GM18870 (cell line): Measurements from ENCODE around the gene AGT.
"Not testable (repeated sequence)": the region's sequence is repeated elsewhere in the genome, so short reads cannot be mapped to it uniquely, and the experiment has no call there.

Experiments used
- ATAC-seq: cut with Tn5 transposase; IDR thresholded peaks from one replicate; pipeline ENCODE4 v1.9.1; 2021; ENCODE audit warnings: moderate library complexity; ENCODE audit not compliant: unreplicated experiment

The AGT gene

DNA sequence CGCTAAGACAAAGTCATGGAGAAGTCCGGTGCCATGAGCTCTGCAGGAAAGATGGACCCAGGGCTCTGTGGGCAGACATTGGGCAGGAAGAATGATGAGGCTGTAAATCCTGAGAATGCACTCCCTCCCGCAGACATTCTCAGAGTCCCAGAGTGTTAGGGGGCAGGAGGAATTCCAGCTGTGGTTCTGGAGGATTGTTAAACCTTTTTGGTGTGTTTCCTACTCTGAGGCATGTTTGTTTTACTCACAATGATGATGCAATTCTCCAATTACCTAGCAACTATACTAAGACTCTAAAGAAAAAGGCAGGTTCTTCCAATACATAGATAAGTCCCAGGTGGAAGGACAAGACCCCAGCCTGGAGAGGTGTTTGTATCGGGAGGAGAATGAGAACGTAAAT lies 30.5 kb upstream of the AGT start:
- no peak for ATAC-seq

DNA sequence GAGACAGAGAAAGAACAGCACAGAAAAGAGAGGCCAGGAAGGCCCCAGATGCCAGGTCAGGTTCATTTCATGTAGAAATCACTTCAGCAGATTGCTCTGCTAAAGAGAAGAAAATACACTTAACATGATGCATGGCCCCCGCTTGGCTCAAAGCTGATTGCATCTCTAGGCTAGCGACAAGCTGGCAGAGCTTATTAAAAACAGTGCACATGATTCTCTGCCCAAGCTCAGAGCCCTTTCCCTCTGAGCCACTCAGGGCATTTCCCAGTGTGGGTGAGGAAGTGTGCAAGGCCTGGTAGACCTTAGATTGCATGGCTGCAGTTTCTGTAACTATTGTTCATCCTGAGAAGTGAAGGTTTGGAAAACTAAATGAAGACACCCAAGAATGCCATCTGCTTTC lies 30.0 kb upstream of the AGT start:
- ATAC-seq = no peak

DNA sequence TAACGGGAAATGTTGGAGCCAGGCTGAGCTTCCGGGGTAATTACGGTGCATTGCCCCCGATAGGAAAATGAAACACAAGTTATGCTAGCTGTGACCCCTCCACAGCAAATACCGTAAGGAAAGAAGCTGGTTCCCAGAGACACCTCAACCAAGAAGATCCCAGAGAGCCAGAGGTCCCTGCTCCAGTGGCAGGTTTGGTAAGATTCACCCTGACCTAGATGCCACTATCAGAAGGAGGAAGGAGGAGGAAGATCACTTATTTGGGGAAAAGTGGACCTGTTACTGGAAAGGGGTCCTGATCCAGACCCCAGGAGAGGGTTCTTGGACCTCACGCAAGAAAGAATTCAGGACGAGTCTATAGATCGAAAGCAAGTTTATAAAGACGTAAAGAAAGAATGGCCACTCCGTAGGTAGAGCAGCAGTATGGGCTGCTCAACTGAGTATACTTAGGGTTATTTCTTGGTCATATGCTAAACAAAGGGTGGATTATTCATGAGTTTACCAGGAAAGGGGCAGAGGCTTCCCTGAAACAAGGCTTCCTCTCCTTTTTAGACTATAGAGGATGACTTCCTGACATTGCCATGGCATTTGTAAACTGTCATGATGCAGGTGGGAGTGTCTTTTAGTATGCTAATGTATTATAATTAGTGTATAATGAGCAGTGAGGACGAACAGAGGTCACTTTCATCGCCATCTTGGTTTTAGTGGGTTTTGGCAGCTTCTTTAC lies 25.8 kb upstream of the AGT start:
- no peak for ATAC-seq

DNA sequence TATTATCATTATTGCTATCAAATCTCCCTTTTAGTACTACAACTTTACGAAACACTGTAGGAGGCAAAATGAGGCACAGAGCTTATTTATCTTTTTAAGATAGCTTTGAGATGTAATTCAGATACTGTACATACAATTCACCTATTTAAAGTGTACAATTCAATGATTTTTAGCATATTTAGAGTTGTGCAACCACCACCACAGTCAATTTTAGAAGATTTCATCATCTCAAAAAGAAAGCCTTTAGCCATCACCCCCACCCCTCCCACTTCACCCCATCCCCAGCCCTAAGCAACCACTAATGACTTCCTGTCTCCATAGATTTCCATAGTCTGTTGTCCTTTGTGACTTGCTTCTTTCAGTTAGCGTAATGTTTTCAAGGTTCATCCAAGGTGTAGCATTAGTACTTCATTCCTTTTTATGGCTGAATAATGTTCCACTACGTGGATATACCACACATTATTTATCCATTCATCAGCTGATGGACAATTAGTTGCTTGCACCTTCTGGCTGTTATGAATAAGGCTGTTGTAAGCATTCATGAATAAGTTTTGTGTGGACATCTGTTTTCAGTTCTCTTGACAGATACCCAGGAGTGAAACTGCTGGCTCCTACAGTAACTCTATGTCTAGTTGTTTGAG lies 23.8 kb upstream of the AGT start:
- ATAC-seq = no peak

DNA sequence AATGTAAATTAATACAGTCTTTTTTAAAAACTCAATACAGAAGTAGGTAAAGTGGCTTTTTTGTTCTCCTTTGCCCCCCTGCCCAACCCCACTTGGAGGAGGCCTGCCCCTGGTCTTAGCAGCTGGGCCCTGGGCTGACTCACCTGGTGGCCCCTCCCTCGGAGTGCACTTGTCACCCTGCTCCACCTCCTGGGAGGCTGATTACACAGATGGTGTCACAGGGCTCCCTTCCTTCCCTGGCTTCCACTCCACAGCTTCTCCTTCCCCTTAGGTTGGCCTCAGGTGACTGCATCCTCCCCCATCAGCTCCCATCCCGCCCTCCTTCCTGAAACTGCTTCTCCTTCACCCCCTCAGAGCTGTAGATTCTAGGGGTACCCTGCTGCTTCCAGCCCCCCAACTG lies 21.5 kb upstream of the AGT start:
- no peak for ATAC-seq

DNA sequence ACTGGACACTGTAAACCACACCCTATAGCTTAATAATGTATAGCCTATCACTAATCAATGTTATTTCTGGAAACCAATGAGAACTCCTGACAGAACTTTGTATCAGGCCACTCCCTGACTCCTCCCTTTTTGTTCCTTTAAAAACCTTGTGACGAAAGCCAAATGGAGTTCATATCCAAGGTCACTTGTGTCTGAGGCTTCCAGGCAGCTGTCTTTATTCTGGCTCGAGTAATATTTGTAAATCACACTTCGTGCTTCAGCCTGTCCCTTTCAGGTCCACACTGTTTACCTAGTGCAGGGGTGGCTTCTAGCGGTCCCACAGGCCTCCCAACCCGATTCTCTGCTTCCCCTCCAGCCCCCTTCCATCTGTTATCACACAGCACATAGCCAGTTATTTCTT lies 17.1 kb upstream of the AGT start:
- no peak for ATAC-seq

DNA sequence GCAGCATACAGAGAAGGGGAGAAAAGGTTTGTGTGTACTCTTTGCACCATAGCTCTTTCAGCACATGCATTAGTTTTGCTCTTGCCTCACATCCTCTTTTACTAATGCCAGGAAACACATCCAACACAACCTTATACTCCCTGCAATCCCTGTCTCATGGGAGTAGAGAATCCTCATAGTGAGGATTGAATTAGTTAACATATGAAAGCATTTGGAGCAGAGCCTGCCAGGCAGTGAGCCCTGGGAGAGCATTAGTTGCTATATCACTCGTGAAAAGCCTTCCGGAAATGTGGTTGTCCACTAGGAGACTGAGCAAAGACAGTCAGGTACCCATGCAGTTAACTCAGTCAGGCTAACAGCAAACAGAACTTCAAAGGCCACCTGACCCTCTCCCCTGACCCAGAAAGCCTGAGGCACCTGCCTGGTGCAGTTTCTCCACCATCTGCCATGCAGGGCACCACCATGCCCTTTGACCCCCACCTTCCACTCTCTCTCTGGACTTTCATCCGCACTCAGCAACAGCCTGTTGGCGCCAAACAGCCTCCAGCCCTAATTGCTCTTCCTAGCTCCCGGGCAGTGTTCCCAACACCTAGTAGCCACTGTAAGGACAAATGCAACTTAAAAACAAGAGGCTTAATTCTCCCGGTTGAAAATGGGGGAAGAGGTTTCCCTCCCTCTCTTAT lies 14.9 kb upstream of the AGT start:
- ATAC-seq = no peak

DNA sequence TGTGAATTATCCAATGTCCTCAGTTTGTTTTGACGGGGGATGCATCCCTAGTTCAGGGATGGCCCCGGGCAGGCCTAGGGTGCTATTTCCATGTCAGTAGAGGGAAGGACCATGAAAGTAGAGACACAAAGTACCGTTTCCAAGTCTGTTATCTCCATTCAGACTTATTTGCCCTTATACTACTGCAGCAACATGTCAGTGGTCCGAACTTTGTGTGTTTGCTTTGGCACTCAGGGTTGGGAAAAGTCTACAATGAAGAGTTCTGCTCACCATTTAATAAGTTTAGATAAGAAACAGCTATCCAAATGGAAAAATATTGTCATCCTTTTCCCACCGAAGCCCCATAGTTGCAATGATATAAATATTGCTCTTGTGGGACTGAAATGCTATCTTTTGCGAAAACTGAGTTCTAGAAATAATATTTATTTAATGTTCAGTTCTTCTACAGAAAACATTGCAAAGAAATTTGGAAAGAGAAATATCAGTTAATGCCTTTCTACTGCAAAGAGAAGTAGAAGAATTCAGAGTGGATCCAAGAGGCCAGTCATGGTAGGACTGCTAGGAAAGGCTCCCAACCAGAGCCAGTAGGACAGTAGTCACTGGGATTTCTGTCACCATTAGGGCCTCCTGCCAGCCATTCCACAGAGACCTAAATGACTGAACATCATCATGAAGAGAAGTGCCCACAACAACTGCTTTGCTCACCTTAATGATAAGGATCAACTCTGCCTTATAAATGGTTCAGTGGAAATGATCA lies 11.5 kb upstream of the AGT start:
- ATAC-seq = no peak

DNA sequence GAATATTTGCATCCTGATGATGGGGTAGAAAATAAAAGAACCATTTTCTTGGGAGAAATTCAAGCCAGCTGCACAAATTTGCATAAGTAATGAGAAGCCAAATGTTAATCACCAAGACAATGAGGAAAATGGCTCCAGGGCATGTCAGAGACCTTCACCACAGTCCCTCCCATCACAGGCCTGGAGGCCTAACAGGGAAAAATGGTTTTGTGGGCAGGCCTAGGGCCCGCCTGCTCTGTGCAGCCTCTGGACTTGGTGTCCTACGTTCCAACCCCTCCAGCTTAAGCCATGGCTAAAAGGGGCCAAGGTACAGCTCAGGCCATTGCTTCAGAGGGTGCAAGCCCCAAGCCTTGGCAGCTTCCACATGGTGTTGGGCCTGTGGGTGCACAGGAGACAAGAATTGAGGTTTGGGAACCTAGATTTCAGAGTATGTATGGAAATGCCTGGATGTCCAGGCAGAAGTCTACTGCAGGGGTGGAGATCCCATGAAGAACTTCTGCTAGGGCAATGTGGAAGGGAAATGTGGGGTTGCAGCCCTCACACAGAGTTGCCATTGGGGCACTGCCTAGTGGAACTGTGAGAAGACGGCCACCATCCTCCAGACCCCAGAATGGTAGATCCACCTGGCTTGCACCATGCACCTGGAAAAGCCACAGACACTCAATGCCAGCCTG lies 8.1 kb upstream of the AGT start:
- not testable (repeated sequence) for ATAC-seq

DNA sequence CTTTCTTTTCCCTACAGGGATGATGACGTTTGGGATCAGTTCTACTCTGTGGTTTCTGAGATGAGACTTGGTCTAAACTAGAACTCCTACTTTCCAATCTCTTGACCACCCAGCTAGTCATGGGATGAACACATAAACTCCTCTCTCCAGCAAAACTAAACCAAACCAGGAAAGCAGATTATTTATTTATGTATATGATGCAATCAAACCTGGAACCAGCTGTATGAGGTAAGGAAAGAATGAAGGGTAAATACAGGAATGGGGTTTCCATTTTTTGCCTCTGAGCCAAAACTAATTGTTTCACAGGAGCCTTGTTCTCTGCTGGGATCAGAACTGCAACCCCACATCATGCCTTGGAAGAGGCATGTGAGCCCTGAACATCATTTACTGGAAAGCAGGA lies 3.3 kb upstream of the AGT start:
- ATAC-seq = no peak

DNA sequence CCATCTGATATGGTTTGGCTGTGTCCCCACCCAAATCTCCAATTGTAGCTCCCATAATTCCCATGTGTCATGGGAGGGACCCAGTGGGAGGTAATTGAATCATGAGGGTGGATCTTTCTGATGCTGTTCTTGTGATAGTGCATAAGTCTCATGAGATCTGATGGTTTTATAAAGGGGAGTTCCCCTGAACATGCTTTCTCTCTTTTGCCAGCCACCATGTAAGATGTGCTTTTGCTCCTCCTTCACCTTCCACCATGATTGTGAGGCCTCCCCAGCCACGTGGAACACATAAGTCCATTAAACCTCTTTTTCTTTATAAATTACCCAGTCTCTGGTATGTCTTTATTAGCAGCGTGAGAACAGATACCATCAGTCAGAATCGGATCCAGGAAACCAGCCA lies 2.5 kb upstream of the AGT start:
- not testable (repeated sequence) for ATAC-seq

DNA sequence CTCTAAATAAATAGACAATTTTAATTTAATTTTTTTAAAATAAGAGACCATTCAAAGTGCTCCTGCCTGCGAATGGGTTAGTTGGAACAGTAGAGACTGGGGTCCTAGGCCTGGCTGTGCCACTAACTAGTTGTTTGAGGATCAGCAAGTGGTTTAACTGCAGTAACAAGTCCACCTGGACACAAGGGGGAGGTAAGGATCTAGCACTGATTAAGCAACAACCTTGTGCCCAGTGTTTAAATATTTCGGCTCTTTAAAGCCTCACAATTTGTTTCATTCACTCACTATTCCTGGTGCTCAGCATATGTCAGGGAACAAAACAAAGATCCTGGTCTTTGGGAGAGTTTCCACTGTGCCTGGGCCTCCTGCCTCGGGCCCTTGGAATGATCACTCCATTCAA lies 1.6 kb upstream of the AGT start:
- ATAC-seq = no peak

DNA sequence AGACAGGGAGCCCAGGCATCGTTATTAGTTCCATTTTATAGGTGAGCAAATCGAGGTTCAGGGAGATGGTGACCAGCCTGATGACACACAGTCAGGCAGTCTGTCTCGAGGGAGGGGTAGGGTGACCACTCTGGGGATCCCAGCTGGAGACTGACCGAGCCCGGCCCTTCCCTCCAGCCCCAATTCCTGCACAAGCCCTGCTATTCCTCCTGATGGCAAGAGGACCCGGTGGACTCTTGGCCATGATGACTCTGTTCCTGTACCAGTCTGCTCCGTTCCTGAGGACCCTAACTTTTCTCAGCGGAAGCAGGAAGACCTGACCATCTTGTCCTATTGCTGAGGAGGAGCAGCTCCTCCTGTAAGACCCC lies 391 bp downstream of the AGT start:
- no peak for ATAC-seq

DNA sequence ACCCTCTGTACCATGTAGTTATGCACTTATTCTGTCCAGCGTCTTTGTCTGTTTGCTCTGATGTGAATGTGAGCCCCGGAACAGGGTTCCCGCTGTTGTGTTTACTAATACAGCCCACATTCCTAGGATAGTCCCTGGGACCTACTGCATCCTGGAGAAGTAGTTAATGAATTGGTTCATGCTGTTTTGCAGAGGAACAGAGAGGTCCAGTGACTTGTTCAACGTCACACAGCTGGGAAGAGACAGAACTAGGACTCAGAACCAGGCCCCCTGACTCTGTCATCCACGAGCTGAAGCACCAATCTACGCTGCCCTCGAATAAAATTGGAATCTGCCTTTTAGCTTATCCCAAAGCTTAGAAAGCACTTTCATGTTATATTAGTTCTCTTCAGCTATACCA lies 784 bp downstream of the AGT start:
- ATAC-seq = no peak

DNA sequence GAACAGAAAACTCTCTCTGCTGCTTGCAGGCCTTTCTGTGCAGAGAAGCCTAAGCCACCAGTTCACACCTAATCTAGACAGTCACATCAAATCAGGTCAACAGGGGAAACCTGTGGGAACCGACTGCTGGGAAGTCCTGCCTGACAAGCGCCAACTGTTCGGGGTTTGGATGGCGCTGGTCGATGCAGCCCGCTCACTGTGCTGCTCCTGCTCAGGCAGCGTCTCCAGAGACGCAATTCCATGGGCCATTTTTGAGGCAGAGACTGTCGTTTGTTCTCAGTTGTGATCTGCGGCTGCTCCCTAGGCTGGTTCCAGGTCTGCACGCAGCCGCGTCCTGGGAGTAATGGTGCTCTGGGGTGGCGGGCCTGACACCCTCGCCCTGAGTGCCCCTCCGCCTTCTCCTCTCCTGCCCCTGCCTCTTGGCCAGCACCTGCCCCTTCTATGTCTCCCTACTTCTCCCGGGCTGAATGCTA lies 1.4 kb downstream of the AGT start:
- ATAC-seq = no peak

DNA sequence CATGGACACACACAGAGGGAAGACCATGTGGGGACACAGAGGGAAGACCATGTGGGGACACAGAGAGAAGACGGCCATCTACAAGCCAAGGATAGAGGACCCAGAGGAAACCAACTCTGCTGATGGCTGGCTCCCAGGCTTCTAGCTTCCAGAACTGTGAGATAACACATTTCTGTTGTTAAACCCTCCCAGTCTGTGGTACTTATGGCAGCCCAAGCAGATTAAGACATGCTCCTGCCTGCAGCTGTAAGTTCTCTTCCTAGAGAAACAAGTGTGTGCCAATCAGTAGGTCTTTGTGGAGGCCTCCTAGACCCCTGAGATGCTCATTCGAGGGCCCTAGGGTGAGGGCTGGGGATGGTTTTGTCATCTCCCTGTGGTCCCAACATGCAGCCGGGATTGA lies 2.7 kb downstream of the AGT start:
- ATAC-seq = no peak

DNA sequence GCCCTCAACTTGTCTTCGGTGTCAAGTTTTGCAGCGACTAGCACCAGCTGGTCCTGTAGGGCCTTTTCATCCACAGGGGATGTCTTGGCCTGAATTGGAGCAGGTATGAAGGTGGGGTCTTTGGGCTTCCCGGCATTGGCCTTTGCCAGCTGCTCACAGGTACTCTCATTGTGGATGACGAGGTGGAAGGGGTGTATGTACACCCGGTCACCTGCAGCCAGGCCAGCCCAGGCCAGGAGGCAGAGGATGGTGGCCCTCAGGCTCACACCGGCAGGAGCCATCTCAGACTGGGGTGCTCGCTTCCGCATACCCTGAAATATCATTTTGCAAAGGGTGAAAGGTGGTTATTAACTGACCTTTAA lies 3.4 kb downstream of the AGT start:
- no peak for ATAC-seq

DNA sequence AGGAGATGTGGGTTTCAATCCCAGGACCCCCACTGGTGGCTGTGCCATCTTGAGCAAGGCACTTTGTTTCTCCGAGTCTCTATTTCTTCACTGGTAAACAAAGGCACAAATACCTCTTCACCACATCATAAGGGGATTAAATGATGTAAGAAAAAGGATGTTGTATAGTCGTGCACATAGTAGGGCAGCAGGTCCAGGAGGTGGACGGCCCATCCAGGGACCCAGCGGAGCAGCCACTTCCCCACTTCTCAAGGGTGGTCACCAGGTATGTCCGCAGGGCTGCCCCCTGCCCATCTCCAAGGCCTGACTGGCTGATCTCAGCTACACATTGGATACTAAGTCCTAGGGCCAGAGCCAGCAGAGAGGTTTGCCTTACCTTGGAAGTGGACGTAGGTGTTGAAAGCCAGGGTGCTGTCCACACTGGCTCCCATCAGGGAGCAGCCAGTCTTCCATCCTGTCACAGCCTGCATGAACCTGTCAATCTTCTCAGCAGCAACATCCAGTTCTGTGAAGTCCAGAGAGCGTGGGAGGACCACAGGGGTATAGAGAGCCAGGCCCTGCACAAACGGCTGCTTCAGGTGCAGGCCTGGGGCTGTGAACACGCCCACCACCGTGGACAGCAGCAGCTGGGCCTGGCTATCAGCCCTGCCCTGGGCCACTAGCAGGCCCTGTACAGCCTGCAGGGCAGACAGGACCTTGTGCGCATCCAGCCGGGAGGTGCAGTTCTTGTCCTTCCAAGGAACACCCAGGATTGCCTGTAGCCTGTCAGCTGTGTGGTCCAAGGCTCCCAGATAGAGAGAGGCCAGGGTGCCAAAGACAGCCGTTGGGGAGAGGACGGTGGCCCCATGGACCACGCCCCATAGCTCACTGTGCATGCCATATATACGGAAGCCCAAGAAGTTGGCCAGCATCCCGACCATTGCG lies 4.0 kb downstream of the AGT start:
- ATAC-seq = no peak

DNA sequence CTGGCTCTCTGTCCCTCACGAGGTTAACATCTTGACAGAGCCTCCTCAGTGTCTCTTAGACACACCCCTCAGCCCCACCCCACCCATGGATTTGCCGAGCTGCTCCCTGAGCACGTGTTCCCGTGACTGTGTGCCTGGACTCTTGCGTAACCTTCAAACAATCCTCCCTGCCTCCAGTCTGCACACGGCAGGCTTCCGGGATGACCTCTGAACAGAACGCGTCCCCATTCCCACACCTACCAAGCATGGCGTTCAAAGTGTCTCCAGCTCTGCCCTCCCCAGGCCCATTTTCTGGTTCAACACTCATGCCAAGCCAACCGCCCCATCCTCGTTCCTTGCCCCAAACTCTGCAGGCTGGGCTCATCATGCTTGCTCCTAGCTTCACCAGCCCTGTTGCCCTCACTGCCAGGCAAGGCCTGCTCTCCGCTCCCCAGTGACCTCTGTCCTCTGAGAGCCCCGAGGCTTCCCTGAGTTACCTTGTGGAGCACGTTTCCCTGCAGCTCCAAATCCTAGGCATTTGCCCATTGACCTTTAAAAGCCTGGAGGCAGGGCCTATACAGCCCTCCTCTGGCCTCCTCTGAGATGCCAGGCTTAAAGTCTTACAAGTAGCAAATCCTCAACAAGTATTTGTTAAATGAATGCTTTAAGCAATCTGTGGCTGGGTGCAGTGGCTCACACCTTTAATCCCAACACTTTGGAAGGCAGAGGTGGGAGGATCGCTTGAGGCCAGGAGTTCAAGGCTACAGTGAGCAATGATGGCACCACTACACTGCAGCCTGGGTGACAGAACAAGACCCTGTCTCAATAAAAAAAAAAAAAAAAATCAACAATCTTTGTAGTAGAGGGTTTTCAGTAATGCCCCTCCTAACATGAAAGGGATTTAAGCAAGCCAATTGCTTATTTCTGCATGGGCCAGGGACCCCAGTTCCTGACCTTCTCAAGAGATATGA lies 5.0 kb downstream of the AGT start:
- no peak for ATAC-seq
